Tibial nerve (tissue), 4 donors: Measurements from ENCODE around the gene SLC4A1AP. TPM values are rescaled to one million over a fixed set of nuclear protein-coding genes. Genes with fewer than 3 reads are reported as not detected.
A peak's percentile ranks its signal among the peaks of the same experiment; 100 is the strongest.

Experiments
- DNase-seq, 2 donors: peaks; one replicate each; pipeline ENCODE4 v3.0.0-alpha.2; 2019; ENCODE audit warnings: low spot score in 2 of 2
- H3K27ac ChIP-seq, 4 donors: fragments of 200-600 bp; sonication (generic) in 3 of 4; one replicate each; pipeline ENCODE4 v1.5.1; 2017 to 2019; ENCODE audit warnings: mild to moderate bottlenecking in 1 of 4
- H3K27me3 ChIP-seq, 2 donors: fragments of 200-600 bp; sonication (generic) in 1 of 2; one replicate each; pipeline versions ENCODE4 v1.5.1 to v1.6.0; 2017 to 2019
- H3K36me3 ChIP-seq, 3 donors: fragments of 200-600 bp; sonication (generic); one replicate each; pipeline ENCODE4 v1.5.1; 2018 to 2019
- H3K4me1 ChIP-seq, 4 donors: fragments of 200-600 bp; sonication (generic) in 3 of 4; one replicate each; pipeline ENCODE4 v1.5.1; 2017 to 2019
- H3K4me3 ChIP-seq, 4 donors: fragments of 200-600 bp; sonication (generic) in 3 of 4; one replicate each; pipeline ENCODE4 v1.5.1; 2017 to 2019; ENCODE audit warnings: mild to moderate bottlenecking in 1 of 4, moderate library complexity in 1 of 4
- H3K9me3 ChIP-seq, 4 donors: fragments of 200-600 bp; sonication (generic) in 3 of 4; one replicate each; pipeline ENCODE4 v1.5.1; 2017 to 2019
- CTCF ChIP-seq, 5 experiments: fragments of 200-600 bp in 3 of 5; fragments of 450-650 bp in 2 of 5; sonication (generic) in 3 of 5; IDR thresholded peaks; one replicate each; pipeline ENCODE4 v1.5.1; 2016 to 2019; ENCODE audit warnings: antibody characterized with exemption in 5 of 5, mild to moderate bottlenecking in 3 of 5, moderate library complexity in 2 of 5
- EP300 ChIP-seq, 2 donors: sonication (generic); formaldehyde crosslinking; IDR thresholded peaks; one replicate each; pipeline ENCODE4 v1.6.1; 2017; ENCODE audit warnings: antibody characterized with exemption in 2 of 2, mild to moderate bottlenecking in 1 of 2
- POLR2A ChIP-seq, 2 donors: fragments of 450-650 bp; IDR thresholded peaks; one replicate each; pipeline ENCODE4 v1.6.1; 2017; ENCODE audit warnings: antibody characterized with exemption in 2 of 2, mild to moderate bottlenecking in 2 of 2, moderate library complexity in 2 of 2
- WGBS, 2 donors: methylation state at CpG; one replicate each; pipeline ENCODE4 v1.1.5; 2018; 5-methylcytosine and 5-hydroxymethylcytosine counted together
- total RNA-seq, 4 donors: library from RNA; depleted of rRNA; stranded (reverse); fragments of >200 nt; gene quantifications; one replicate each; pipeline ENCODE4 v1.1.0, GENCODE V29; 2016

Gene SLC4A1AP
- total RNA-seq, 4 donors from 2014 or later = 22.9 to 31.2 (median 28.6) TPM

GRCh38 chr2:27724905-27725701, 61.4 kb downstream of the SLC4A1AP start:
- no peaks in the 10 kb centered on the region for H3K36me3 ChIP-seq
- no peak overlapping the region for H3K4me3 ChIP-seq
- WGBS, 2 donors = 30% methylated on average over 5 of the region's 5 CpGs
- H3K27me3 ChIP-seq = no peaks in the 10 kb centered on the region
- DNase-seq = no peak
- H3K27ac ChIP-seq = peak overlapping the region; percentile 72 to 95 (median 84)
- TF ChIP-seq CTCF (IDR thresholded peaks at IDR 0.05) = no peak
- no peak for TF ChIP-seq POLR2A (IDR thresholded peaks at IDR 0.05)
- TF ChIP-seq EP300 (IDR thresholded peaks at IDR 0.05) = peak; percentile 24 to 79
- no peaks in the 10 kb centered on the region for H3K9me3 ChIP-seq
- H3K4me1 ChIP-seq = peaks cover 0 to 46% (median 16%) of the 10 kb centered on the region in 4 donors

- Histone ChIP-seq H3K36me3 (no peaks in the 10 kb centered on the region), H3K27ac (no peak overlapping the region), H3K4me3 (no peak overlapping the region), H3K4me1 (peaks cover 0 to 50% (median 16%) of the 10 kb centered on the region in 4 donors), H3K27me3 (no peaks in the 10 kb centered on the region), H3K9me3 (no peaks in the 10 kb centered on the region)
- TF ChIP-seq EP300 (IDR thresholded peaks at IDR 0.05) (no peak), CTCF (IDR thresholded peaks at IDR 0.05) (no peak), POLR2A (IDR thresholded peaks at IDR 0.05) (no peak)
- WGBS, 2 donors = 86 to 88% methylated on average over 9 of the region's 9 CpGs
- no peak for DNase-seq
These were observed 63.6 kb downstream of the SLC4A1AP start for GRCh38 chr2:27727257-27727656.

GRCh38 chr2:27728081-27728858, 64.6 kb downstream of the SLC4A1AP start:
- WGBS, 2 donors = 67 to 70% methylated on average over 5 of the region's 5 CpGs
- peak overlapping the region in 2 of 4 donors; percentile 32 to 59 for H3K27ac ChIP-seq
- H3K36me3 ChIP-seq = no peaks in the 10 kb centered on the region
- no peak for DNase-seq
- H3K9me3 ChIP-seq = no peaks in the 10 kb centered on the region
- H3K4me3 ChIP-seq = no peak overlapping the region
- peaks cover 0 to 44% (median 15%) of the 10 kb centered on the region in 4 donors for H3K4me1 ChIP-seq
- TF ChIP-seq POLR2A (IDR thresholded peaks at IDR 0.05) = no peak
- no peak for TF ChIP-seq EP300 (IDR thresholded peaks at IDR 0.05)
- no peak for TF ChIP-seq CTCF (IDR thresholded peaks at IDR 0.05)
- H3K27me3 ChIP-seq = no peaks in the 10 kb centered on the region

- DNase-seq = no peak
- Histone ChIP-seq H3K9me3 (no peaks in the 10 kb centered on the region), H3K27me3 (no peaks in the 10 kb centered on the region), H3K36me3 (no peaks in the 10 kb centered on the region), H3K27ac (peak overlapping the region in 1 of 4 donors; percentile 59), H3K4me3 (no peak overlapping the region), H3K4me1 (peaks cover 0 to 35% (median 6%) of the 10 kb centered on the region in 4 donors)
- TF ChIP-seq CTCF (IDR thresholded peaks at IDR 0.05) = no peak
- no peak for TF ChIP-seq POLR2A (IDR thresholded peaks at IDR 0.05)
- TF ChIP-seq EP300 (IDR thresholded peaks at IDR 0.05) = no peak
- WGBS, 2 donors = 38 to 45% methylated on average over 4 of the region's 4 CpGs
These were observed 65.5 kb downstream of the SLC4A1AP start for GRCh38 chr2:27729198-27729597.

- no peaks in the 10 kb centered on the region for H3K9me3 ChIP-seq
- TF ChIP-seq CTCF (IDR thresholded peaks at IDR 0.05) = no peak
- no peak for TF ChIP-seq POLR2A (IDR thresholded peaks at IDR 0.05)
- TF ChIP-seq EP300 (IDR thresholded peaks at IDR 0.05) = no peak
- no peak overlapping the region for H3K4me3 ChIP-seq
- H3K4me1 ChIP-seq = peaks cover 0 to 34% (median 5%) of the 10 kb centered on the region in 4 donors
- DNase-seq = no peak
- peak overlapping the region in 1 of 4 donors; percentile 59 for H3K27ac ChIP-seq
- no peaks in the 10 kb centered on the region for H3K27me3 ChIP-seq
- 95 to 96% methylated on average over 4 of the region's 4 CpGs for WGBS, 2 donors
- no peaks in the 10 kb centered on the region for H3K36me3 ChIP-seq
These were observed 65.9 kb downstream of the SLC4A1AP start for GRCh38 chr2:27729614-27730013.
